ENCODE measurements around the gene RPS18.

The RPS18 gene

DNA sequence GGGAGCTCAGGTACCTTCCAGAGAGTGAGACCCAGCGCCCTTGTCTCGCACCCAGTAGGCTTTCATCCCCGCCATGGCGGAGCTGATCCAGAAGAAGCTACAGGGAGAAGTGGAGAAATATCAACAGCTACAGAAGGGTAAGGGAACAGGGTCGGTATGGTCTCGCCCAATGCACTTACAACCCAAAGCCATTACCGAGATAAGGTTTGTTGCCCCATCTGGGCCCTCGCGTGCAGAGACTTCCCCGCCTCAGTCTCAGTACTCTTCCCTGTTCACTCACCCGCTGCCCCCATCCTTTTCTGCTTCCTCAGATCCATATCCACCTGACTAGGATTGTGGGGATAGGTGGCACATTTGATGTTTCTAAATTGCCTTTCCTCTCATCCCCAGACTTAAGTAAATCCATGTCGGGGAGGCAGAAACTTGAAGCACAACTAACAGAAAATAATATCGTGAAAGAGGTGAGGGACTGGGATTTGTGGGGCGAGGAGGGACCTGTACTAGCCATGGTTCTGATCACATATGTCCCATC, 18.0 kb downstream of the RPS18 start:
- Histone ChIP-seq H3K27me3 (ENCODE audit: control insufficient read depth in 2 of 2, insufficient read depth in 2 of 2, low read length in 2 of 2) (no peaks in the 10 kb centered on the region), H3K9ac (ENCODE audit: low read depth in 1 of 2, low read length in 2 of 2) (peak overlapping the region; percentile 66 to 90), H3K9me3 (ENCODE audit: control insufficient read depth in 2 of 2, low read length in 2 of 2) (no peaks in the 10 kb centered on the region), H3K36me3 (ENCODE audit: control insufficient read depth in 2 of 2, insufficient read depth in 2 of 2, low read length in 2 of 2) (peaks cover 28 to 42% of the 10 kb centered on the region in 2 donors), H3K27ac (ENCODE audit: low read depth in 2 of 2, low read length in 2 of 2) (peak overlapping the region; percentile 50 to 82), H3K4me1 (ENCODE audit: control insufficient read depth in 2 of 2, insufficient read depth in 2 of 2, low read length in 2 of 2) (peaks cover 18 to 19% of the 10 kb centered on the region in 2 donors), H3K4me3 (ENCODE audit: low read length in 2 of 2) (peak overlapping the region; percentile 85 to 99)

DNA sequence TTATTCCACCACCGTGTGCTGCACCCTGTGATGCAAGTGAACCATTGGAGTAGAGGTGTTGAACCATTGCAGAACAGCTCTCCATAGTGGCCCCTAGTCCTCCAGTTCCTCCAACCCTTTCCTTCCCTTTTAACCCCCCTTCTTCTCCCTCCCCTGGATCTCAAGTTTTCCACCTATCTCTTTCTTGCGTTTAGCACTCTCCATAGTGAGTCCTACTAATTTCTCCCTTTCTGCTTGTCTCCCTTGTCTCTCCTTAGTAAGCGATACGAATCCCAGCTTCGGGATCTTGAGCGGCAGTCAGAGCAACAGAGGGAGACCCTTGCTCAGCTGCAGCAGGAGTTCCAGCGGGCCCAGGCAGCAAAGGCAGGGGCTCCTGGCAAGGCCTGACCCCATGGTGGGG, 18.6 kb downstream of the RPS18 start:
- Histone ChIP-seq H3K4me1 (ENCODE audit: control insufficient read depth in 2 of 2, insufficient read depth in 2 of 2, low read length in 2 of 2) (peaks cover 18 to 19% of the 10 kb centered on the region in 2 donors), H3K36me3 (ENCODE audit: control insufficient read depth in 2 of 2, insufficient read depth in 2 of 2, low read length in 2 of 2) (peaks cover 26 to 41% of the 10 kb centered on the region in 2 donors), H3K27ac (ENCODE audit: low read depth in 2 of 2, low read length in 2 of 2) (no peak overlapping the region), H3K4me3 (ENCODE audit: low read length in 2 of 2) (peak overlapping the region; percentile 85 to 99), H3K27me3 (ENCODE audit: control insufficient read depth in 2 of 2, insufficient read depth in 2 of 2, low read length in 2 of 2) (no peaks in the 10 kb centered on the region), H3K9me3 (ENCODE audit: control insufficient read depth in 2 of 2, low read length in 2 of 2) (no peaks in the 10 kb centered on the region), H3K9ac (ENCODE audit: low read depth in 1 of 2, low read length in 2 of 2) (peak overlapping the region in 1 of 2 donors; percentile 66)

DNA sequence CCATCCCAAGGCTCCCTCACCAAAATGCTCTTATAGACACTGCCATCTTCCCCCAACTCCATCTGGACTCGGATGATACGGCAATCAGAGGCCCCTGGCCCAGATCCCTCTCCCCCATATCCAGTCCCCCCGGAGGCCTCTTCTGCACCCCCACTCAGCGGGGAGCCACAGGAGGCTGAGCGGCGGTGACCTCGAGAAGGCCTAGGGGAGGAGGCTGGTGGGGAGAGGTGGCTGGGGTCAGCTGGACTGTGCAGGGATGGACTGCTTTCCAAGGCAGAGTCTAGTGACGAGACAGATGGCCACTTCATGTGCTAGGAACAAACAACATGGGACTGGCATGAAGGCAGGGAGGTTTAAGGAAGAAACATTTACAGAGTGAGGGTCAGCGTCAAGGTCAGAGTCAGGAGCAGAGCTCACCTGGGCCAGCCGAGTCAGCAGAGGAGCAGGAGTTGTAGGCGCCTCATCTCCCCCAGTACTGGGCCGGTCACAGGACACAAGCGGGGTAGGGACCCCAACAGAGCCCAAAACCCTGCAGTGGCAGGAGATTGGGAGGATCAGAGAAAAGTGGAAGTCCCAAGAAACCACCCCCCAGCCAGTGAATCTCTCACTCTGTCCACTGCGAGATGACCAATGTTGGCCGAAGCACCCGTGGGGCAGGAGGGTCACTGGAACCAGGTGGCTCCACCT, 21.3 kb downstream of the RPS18 start:
- no peak overlapping the region for H3K27ac ChIP-seq (ENCODE audit: low read depth in 2 of 2, low read length in 2 of 2)
- H3K36me3 ChIP-seq (ENCODE audit: control insufficient read depth in 2 of 2, insufficient read depth in 2 of 2, low read length in 2 of 2) = peaks cover 14 to 22% of the 10 kb centered on the region in 2 donors
- H3K27me3 ChIP-seq (ENCODE audit: control insufficient read depth in 2 of 2, insufficient read depth in 2 of 2, low read length in 2 of 2) = no peaks in the 10 kb centered on the region
- H3K4me3 ChIP-seq (ENCODE audit: low read length in 2 of 2) = no peak overlapping the region
- H3K9ac ChIP-seq (ENCODE audit: low read depth in 1 of 2, low read length in 2 of 2) = no peak overlapping the region
- H3K4me1 ChIP-seq (ENCODE audit: control insufficient read depth in 2 of 2, insufficient read depth in 2 of 2, low read length in 2 of 2) = peaks cover 23 to 24% of the 10 kb centered on the region in 2 donors
- no peaks in the 10 kb centered on the region for H3K9me3 ChIP-seq (ENCODE audit: control insufficient read depth in 2 of 2, low read length in 2 of 2)

DNA sequence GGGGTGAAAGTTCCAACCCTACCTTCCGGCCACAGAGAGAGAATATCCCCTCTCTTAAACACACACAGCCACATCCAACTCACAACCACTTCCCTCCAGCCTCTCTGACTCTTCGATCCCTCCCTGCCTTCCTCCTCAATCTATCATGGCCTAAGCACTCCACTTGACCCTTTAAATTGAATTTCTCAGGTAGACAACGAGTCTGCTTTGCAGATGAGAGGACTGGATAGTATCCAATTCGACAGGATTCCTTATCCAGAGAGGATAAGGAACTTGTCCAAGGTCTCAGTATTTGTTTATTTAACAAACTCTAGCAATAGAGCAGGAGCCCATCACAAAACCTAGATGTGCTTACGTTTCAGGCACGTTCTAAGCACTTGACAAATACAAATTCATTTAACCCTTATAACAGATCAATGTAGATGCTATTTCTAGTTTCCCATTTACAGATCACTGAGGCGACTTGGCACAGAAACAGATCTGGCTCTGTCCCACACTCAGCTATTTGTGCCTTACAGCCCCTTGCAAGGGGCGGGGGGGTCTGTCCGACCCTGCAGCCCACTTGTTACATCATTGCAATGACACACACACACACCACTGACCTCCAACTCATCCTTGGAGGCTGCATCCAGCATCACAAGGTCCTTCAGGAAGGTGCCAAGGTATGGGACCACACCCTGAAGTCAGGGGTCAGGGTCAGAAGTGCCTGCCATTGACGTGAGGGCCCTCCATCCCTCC, 22.4 kb downstream of the RPS18 start:
- H3K4me1 ChIP-seq (ENCODE audit: control insufficient read depth in 2 of 2, insufficient read depth in 2 of 2, low read length in 2 of 2) = peaks cover 20 to 21% of the 10 kb centered on the region in 2 donors
- H3K9me3 ChIP-seq (ENCODE audit: control insufficient read depth in 2 of 2, low read length in 2 of 2) = no peaks in the 10 kb centered on the region
- peaks cover 14 to 22% of the 10 kb centered on the region in 2 donors for H3K36me3 ChIP-seq (ENCODE audit: control insufficient read depth in 2 of 2, insufficient read depth in 2 of 2, low read length in 2 of 2)
- H3K9ac ChIP-seq (ENCODE audit: low read depth in 1 of 2, low read length in 2 of 2) = no peak overlapping the region
- H3K27ac ChIP-seq (ENCODE audit: low read depth in 2 of 2, low read length in 2 of 2) = no peak overlapping the region
- H3K4me3 ChIP-seq (ENCODE audit: low read length in 2 of 2) = no peak overlapping the region
- no peaks in the 10 kb centered on the region for H3K27me3 ChIP-seq (ENCODE audit: control insufficient read depth in 2 of 2, insufficient read depth in 2 of 2, low read length in 2 of 2)

DNA sequence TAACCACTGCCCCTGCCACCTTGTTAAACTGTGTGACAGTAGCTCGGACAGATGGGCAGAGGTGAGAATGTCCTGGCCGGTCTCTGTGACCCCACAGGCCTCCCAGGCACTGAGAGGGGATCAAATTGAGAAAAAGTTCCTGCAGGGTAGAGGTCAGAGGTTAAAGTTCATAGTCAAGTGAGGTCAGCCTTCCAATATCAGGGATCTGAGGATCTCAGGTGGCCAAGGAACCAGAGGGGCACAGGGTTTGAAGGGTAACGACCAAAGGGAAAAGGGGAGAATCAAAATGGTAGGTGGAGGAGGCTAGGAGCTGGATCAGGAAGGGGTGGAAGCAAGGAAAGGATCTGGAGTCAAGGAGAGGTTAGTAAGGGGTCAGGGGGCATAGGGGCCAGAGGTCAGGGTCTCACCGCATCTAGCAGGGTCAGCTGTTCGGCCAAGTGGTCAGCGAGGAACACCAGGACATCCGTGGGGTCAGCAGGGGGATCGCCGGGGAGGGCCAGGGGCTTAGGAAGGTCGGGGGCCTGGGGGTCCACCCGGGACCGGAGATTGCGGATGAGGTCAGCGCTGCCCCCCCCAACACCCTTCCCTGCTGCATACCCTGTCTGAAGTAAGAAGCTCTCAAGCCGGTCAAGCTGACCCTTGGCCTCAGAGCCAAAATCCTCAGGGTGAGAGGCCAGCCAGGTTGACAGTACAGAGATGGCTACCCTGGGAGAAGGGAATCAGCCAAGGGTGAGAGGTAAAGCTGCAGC, 23.9 kb downstream of the RPS18 start:
- Histone ChIP-seq H3K4me1 (ENCODE audit: control insufficient read depth in 2 of 2, insufficient read depth in 2 of 2, low read length in 2 of 2) (peaks cover 16 to 17% of the 10 kb centered on the region in 2 donors), H3K27ac (ENCODE audit: low read depth in 2 of 2, low read length in 2 of 2) (no peak overlapping the region), H3K36me3 (ENCODE audit: control insufficient read depth in 2 of 2, insufficient read depth in 2 of 2, low read length in 2 of 2) (peaks cover 14 to 22% of the 10 kb centered on the region in 2 donors), H3K4me3 (ENCODE audit: low read length in 2 of 2) (no peak overlapping the region), H3K9ac (ENCODE audit: low read depth in 1 of 2, low read length in 2 of 2) (no peak overlapping the region), H3K9me3 (ENCODE audit: control insufficient read depth in 2 of 2, low read length in 2 of 2) (no peaks in the 10 kb centered on the region), H3K27me3 (ENCODE audit: control insufficient read depth in 2 of 2, insufficient read depth in 2 of 2, low read length in 2 of 2) (no peaks in the 10 kb centered on the region)

DNA sequence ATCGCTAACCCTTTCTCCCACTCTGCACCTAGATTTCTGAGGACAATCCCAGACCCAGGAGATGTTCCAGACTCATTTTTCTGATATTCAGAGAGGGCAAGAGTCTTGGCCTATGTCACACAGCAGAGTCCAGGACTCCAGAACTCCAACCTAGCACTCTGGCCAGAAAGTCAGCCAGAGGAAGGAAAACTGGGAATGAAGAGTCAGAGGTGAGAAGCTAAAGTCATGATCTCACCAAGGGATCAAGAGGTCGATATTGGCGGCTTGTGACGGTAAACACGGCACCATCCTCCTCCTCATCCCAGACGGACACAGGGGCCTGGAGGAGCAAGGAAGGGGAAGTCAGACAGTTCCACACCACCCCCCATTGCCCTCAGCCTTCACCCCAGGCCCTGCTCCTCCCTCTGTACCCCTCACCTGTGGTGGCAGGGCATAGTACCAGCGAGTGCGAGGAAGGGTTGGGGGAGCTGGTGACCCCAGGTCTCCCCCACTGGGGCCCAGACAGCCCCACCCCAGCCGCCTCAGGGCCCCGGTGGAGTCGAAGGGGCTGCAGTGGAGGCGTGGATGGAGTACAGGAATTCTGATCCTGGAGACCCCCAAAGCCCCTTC, 25.0 kb downstream of the RPS18 start:
- Histone ChIP-seq H3K36me3 (ENCODE audit: control insufficient read depth in 2 of 2, insufficient read depth in 2 of 2, low read length in 2 of 2) (peaks cover 10 to 19% of the 10 kb centered on the region in 2 donors), H3K4me3 (ENCODE audit: low read length in 2 of 2) (peak overlapping the region; percentile 60 to 94), H3K9ac (ENCODE audit: low read depth in 1 of 2, low read length in 2 of 2) (peak overlapping the region in 1 of 2 donors; percentile 52), H3K9me3 (ENCODE audit: control insufficient read depth in 2 of 2, low read length in 2 of 2) (no peaks in the 10 kb centered on the region), H3K4me1 (ENCODE audit: control insufficient read depth in 2 of 2, insufficient read depth in 2 of 2, low read length in 2 of 2) (peaks cover 16 to 17% of the 10 kb centered on the region in 2 donors), H3K27me3 (ENCODE audit: control insufficient read depth in 2 of 2, insufficient read depth in 2 of 2, low read length in 2 of 2) (no peaks in the 10 kb centered on the region), H3K27ac (ENCODE audit: low read depth in 2 of 2, low read length in 2 of 2) (peak overlapping the region in 1 of 2 donors; percentile 65)

DNA sequence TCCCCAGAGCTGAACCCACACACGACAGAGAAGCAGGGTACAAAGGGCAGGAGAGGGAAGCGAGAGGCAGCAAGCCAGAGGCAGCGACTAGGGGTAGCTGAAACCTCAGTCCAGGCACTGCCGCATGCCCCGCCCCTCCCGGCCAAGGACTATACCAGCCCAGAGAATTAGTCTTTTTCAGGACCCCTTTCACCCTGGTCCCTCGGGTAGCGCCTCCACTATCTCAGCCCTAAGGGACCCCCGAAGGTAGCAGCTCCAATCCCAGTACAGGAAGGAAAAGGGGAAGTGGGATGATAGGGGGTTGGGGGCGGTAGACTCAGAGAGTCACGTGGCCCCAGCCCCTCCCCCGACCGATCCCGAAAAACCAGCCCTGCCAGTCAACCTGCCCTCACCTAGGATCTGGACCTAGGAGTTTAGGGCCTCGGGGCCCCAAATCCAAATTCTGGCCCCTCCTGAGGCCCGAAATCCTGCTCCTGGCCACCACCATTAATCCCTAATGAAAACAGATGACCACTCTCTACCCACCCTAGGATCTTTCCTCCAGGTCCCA, 25.6 kb downstream of the RPS18 start:
- H3K27ac ChIP-seq (ENCODE audit: low read depth in 2 of 2, low read length in 2 of 2) = peak overlapping the region; percentile 56 to 65
- peak overlapping the region; percentile 52 to 58 for H3K9ac ChIP-seq (ENCODE audit: low read depth in 1 of 2, low read length in 2 of 2)
- H3K4me1 ChIP-seq (ENCODE audit: control insufficient read depth in 2 of 2, insufficient read depth in 2 of 2, low read length in 2 of 2) = peaks cover 16 to 17% of the 10 kb centered on the region in 2 donors

DNA sequence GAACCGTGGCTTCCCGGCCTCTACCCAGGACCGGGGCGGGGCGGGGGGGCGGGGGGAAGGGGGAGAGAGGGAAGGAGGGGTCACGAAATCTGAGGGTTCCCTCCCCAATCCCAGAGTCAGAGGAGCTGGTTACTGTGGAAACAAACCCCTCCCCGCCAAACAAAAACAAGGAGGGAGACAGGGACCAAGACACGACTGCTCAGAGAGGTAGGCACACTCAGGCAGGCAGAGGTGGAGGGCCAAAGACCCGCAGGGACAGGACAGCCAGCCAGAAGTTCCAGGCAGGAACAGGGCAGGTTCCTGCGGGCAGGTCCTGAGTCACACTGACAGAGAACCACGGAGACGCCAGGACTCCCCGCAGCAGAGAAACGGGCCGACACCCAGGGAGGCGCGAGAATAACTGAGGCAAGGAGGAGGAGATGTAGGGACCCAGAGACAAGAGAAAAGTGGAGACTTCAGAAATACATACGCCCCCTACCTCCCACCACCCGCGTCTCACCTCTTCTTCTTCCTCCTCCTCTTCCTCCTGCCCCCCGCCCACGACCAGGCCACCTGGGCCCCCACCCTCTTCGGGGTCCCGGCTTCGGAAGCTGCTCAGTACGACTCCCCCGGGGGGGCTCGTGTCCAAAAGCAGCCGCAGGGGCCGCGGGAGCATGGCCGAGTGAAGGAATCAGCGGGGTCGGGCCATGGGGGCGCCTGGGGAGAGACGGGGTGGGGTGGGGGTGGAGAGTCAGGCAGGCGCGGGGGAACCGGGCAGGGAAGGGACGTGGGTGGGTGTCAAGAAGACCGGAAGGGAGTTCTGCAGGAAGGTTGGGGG, 26.3 kb downstream of the RPS18 start:
- Histone ChIP-seq H3K9me3 (ENCODE audit: control insufficient read depth in 2 of 2, low read length in 2 of 2) (no peaks in the 10 kb centered on the region), H3K9ac (ENCODE audit: low read depth in 1 of 2, low read length in 2 of 2) (peak overlapping the region; percentile 77 to 87), H3K4me3 (ENCODE audit: low read length in 2 of 2) (peak overlapping the region; percentile 84 to 94), H3K4me1 (ENCODE audit: control insufficient read depth in 2 of 2, insufficient read depth in 2 of 2, low read length in 2 of 2) (peaks cover 16 to 17% of the 10 kb centered on the region in 2 donors), H3K27ac (ENCODE audit: low read depth in 2 of 2, low read length in 2 of 2) (peak overlapping the region; percentile 94 to 98), H3K27me3 (ENCODE audit: control insufficient read depth in 2 of 2, insufficient read depth in 2 of 2, low read length in 2 of 2) (no peaks in the 10 kb centered on the region), H3K36me3 (ENCODE audit: control insufficient read depth in 2 of 2, insufficient read depth in 2 of 2, low read length in 2 of 2) (peaks cover 3 to 18% of the 10 kb centered on the region in 2 donors)

More for the DNA sequence above, 25.6 kb downstream of the RPS18 start:
- no peaks in the 10 kb centered on the region for H3K27me3 ChIP-seq (ENCODE audit: control insufficient read depth in 2 of 2, insufficient read depth in 2 of 2, low read length in 2 of 2)
- peaks cover 4 to 18% of the 10 kb centered on the region in 2 donors for H3K36me3 ChIP-seq (ENCODE audit: control insufficient read depth in 2 of 2, insufficient read depth in 2 of 2, low read length in 2 of 2)
- no peaks in the 10 kb centered on the region for H3K9me3 ChIP-seq (ENCODE audit: control insufficient read depth in 2 of 2, low read length in 2 of 2)
- H3K4me3 ChIP-seq (ENCODE audit: low read length in 2 of 2) = peak overlapping the region; percentile 60 to 94
